ENCODE data around the gene DDI1. TPM values are rescaled to one million over a fixed set of nuclear protein-coding genes. Genes with fewer than 3 reads are reported as not detected.

Gene DDI1
- total RNA-seq, 1 experiment from 2014 or later = not detected

GRCh38 chr11:104005234-104005855 is 31.1 kb upstream of the DDI1 start:
- Histone ChIP-seq H3K27ac (ENCODE audit: low read depth, low read length) (no peak overlapping the region), H3K4me2 (ENCODE audit: low read length) (no peak overlapping the region), H3K9me3 (ENCODE audit: control insufficient read depth in 1 of 2, insufficient read depth in 1 of 2, low read depth in 1 of 2, low read length in 2 of 2) (no peaks in the 10 kb centered on the region), H2AFZ (ENCODE audit: low read depth, low read length, poor library complexity, severe bottlenecking) (no peak overlapping the region), H3K36me3 (ENCODE audit: control insufficient read depth in 1 of 2, insufficient read depth in 2 of 2, low read length in 2 of 2) (no peaks in the 10 kb centered on the region), H3K79me2 (ENCODE audit: insufficient read depth, low read length) (no peaks in the 10 kb centered on the region), H3K4me1 (ENCODE audit: control insufficient read depth in 1 of 2, insufficient read depth in 2 of 2, low read length in 2 of 2) (no peaks in the 10 kb centered on the region), H3K9me2 (ENCODE audit: insufficient read depth) (no peaks in the 10 kb centered on the region), H3K4me3 (replicated peaks in 1 of 2; ENCODE audit: low read depth in 1 of 2, low read length in 2 of 2) (no peak overlapping the region), H3K27me3 (ENCODE audit: insufficient read depth, low read length) (no peaks in the 10 kb centered on the region), H3K9ac (ENCODE audit: low read length) (no peak overlapping the region), H4K20me1 (ENCODE audit: insufficient read depth) (no peaks in the 10 kb centered on the region)
- POLR2A ChIA-PET = no interaction called here
- CTCF ChIA-PET = no interaction called here
- BruUV-seq (replicated peaks) = no TSS peak
- DNase-seq (ENCODE audit: low read depth, low spot score) = no peak
- TF ChIP-seq CTCF (IDR thresholded peaks at IDR 0.05 in 2 of 3, conservative IDR thresholded peaks at IDR 0.05 in 1 of 3; ENCODE audit: borderline replicate concordance in 1 of 3, insufficient read depth in 1 of 3, low read depth in 2 of 3, low read length in 2 of 3) (no peak), RAD21 (IDR thresholded peaks at IDR 0.05; ENCODE audit: low read depth) (no peak), EZH2 (IDR thresholded peaks at IDR 0.05) (no peak)
- RAD21 ChIA-PET (ENCODE audit: low non-redundant PET in 1 of 2, low total read pairs in 2 of 2, uncharacterized antibody in 2 of 2, unreplicated experiment in 2 of 2) = no interaction called here
- ATAC-seq = no peak
- intact Hi-C loops (cut with micrococcal nuclease) = no loop called here

GRCh38 chr11:104009744-104010143 is 26.7 kb upstream of the DDI1 start:
- Histone ChIP-seq H3K9me2 (ENCODE audit: insufficient read depth) (no peaks in the 10 kb centered on the region), H3K36me3 (ENCODE audit: control insufficient read depth in 1 of 2, insufficient read depth in 2 of 2, low read length in 2 of 2) (no peaks in the 10 kb centered on the region), H3K9ac (ENCODE audit: low read length) (no peak overlapping the region), H3K4me3 (replicated peaks in 1 of 2; ENCODE audit: low read depth in 1 of 2, low read length in 2 of 2) (no peak overlapping the region), H3K4me2 (ENCODE audit: low read length) (no peak overlapping the region), H2AFZ (ENCODE audit: low read depth, low read length, poor library complexity, severe bottlenecking) (no peak overlapping the region), H3K27me3 (ENCODE audit: insufficient read depth, low read length) (no peaks in the 10 kb centered on the region), H3K79me2 (ENCODE audit: insufficient read depth, low read length) (no peaks in the 10 kb centered on the region), H4K20me1 (ENCODE audit: insufficient read depth) (no peaks in the 10 kb centered on the region), H3K4me1 (ENCODE audit: control insufficient read depth in 1 of 2, insufficient read depth in 2 of 2, low read length in 2 of 2) (no peaks in the 10 kb centered on the region), H3K27ac (ENCODE audit: low read depth, low read length) (no peak overlapping the region), H3K9me3 (ENCODE audit: control insufficient read depth in 1 of 2, insufficient read depth in 1 of 2, low read depth in 1 of 2, low read length in 2 of 2) (no peaks in the 10 kb centered on the region)
- ChIA-PET POLR2A (no interaction called here), CTCF (no interaction called here), RAD21 (ENCODE audit: low non-redundant PET in 1 of 2, low total read pairs in 2 of 2, uncharacterized antibody in 2 of 2, unreplicated experiment in 2 of 2) (no interaction called here)
- intact Hi-C loops (cut with micrococcal nuclease) = no loop called here
- DNase-seq (ENCODE audit: low read depth, low spot score) (no peak), ATAC-seq (no peak)
- no TSS peak for BruUV-seq (replicated peaks)
- TF ChIP-seq POLR2AphosphoS5 (IDR thresholded peaks at IDR 0.05; ENCODE audit: low read depth, low read length) (no peak), MAX (IDR thresholded peaks at IDR 0.05) (no peak), EZH2phosphoT487 (IDR thresholded peaks at IDR 0.05; ENCODE audit: borderline replicate concordance) (no peak), EZH2 (IDR thresholded peaks at IDR 0.05) (no peak), FOSL1 (IDR thresholded peaks at IDR 0.05; ENCODE audit: low read depth) (no peak), CEBPB (IDR thresholded peaks at IDR 0.05; ENCODE audit: low read depth) (no peak), ZBTB33 (IDR thresholded peaks at IDR 0.05; ENCODE audit: extremely low read depth, insufficient replicate concordance, low read length) (no peak), REST (IDR thresholded peaks at IDR 0.05; ENCODE audit: low read depth) (no peak), TCF7L2 (IDR thresholded peaks at IDR 0.05; ENCODE audit: borderline replicate concordance, extremely low read depth, insufficient read depth, insufficient read length) (no peak), EGR1 (IDR thresholded peaks at IDR 0.05; ENCODE audit: low read depth) (no peak)

Measured in HCT116 (cell line).